Dermis lymphatic vessel endothelial cell (primary cell): Measurements from ENCODE around the gene AMN1. TPM values are rescaled to one million over a fixed set of nuclear protein-coding genes. Genes with fewer than 3 reads are reported as not detected.

Source experiments
- total RNA-seq: library from RNA; depleted of rRNA; stranded (reverse); fragments of >200 nt; gene quantifications from 2 replicates; pipeline ENCODE4 v1.2.1, GENCODE V29; 2014

AMN1 gene
- 9.8 and 10.1 TPM in 2 replicates for total RNA-seq

DNA sequence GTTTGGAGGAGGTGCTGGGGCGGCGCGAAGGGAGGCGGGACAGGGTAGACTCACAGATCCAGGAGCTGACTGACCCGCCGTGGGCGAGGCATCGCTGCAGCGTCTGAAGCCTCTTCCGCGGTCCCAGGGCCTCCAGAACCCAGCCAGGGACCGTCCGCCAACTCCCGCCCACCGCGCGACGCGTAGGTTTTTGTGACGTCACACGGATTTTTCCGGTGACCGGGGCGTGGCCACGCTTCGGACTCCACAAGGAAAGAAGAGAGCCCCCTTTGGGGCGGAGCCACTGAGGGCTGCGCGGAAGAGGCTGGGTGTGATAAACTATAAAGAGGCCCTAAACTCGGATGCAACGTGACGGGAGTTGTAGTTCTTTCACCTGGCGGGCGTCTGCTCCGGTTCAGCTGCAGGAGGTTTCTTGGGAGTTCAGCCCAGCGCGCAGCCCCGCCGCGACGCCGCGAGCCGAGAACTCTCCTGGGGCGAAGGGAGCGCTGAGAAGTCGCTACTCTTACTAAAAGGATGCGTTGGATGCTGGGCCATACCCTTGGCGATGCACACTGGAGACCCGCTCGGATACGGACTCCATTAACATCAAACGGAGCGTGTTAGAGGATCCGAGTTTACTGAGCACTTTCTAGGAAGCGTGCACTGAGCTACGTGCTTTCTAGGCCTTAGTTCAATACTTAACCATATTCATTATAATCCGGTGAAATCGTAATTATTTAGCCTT lies at the start of gene AMN1:
TSS of gene AMN1 (minus strand) at position 105 of the 724 bp plus-strand sequence. CDS start at position 92, 13 bp downstream.

DNA sequence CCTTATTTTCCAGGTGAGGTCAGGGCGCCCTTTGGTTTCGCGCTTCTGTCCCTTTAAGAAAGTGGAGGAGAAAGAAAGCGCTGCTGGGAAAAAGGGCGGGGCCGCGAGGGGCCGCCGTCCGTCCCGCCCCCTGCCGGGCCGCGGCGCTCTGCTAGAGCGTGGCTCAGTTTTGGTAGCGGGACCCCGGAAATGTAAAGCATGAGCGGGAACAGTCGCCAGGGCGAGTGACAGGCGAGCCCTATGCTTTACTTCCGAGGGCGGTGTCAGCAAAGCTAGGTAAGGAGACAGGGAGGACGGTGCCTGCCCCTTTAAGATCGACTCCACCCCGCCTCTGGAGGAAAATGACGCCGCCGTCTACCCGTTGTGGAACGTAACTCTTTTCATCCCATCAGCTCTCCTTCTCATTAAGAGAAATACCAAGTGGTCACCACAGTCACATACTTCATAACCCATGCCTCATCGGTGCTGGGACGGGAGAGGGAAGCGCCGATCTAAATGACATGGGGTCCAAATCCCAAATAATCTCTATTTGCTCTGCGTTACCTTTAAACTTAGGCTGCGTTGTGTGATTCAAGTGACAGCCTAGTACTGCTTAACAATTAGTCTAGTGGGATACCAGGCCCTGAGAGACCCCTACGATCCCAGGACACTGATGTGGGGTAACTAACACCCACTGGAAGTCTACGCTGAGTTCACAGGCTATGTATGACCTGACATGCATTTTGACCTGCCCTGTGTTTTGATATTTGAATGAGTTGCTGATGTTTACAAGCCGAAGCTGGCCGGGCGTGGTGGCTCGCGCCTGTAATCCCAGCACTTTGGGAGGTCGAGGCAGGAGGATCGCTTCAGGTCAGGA lies 69.5 kb downstream of the AMN1 start, which contains the start of gene ETFBKMT:
TSS of gene ETFBKMT (plus strand) at position 602 of the 856 bp plus-strand sequence. CDS start 2,266 bp downstream, outside the sequence.

Other genes with a start within 250 kb of the AMN1 start
- gene DENND5B, start 137.9 kb downstream of the AMN1 start, total RNA-seq = 8.5 and 12.5 TPM in 2 replicates
- gene ETFBKMT, start 69.3 kb downstream of the AMN1 start, total RNA-seq = 3.8 and 3.9 TPM in 2 replicates
- 37.6 and 41.3 TPM in 2 replicates for gene RESF1, start 230.4 kb upstream of the AMN1 start, total RNA-seq